Esophagus mucosa (tissue), 1 donor: ENCODE measurements around the gene OASL. TPM values are rescaled to one million over a fixed set of nuclear protein-coding genes. Genes with fewer than 3 reads are reported as not detected.

Source experiments
- ATAC-seq: fragments of 200-7000 bp; cut with Tn5 transposase; one replicate; pipeline ENCODE4 v1.9.1; 2020
- total RNA-seq: library from RNA; stranded (reverse); gene quantifications from one replicate; pipeline ENCODE4 v1.2.4, GENCODE V29; 2023
- donor health status: DM: yes; HTN: yes; CAD: no.

The OASL gene
- total RNA-seq, 1 donor from 2014 or later, result 5.9 TPM

- ATAC-seq, result no peak
These were observed 50.4 kb downstream of the OASL start for GRCh38 chr12:120988658-120989057.

DNA sequence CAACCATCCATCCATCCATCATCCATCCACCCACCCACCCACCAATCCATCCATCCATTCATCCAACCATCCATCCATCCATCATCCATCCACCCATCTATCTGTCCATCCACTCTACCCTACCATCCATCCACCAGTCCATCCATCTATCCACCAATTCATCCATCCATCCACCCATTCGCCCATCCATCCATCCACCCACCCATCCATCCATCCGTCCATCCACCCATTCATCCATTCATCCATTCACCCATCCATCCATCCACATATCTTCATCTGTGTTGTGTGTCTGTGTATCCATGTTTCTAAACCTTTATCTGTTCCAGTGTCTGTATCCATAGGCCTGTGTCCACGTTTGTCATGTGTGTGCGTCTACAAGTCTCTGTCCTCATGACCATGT lies 50.8 kb downstream of the OASL start:
- no peak for ATAC-seq

GRCh38 chr12:120984351-120984898 lies 54.6 kb downstream of the OASL start:
- ATAC-seq, result no peak

DNA sequence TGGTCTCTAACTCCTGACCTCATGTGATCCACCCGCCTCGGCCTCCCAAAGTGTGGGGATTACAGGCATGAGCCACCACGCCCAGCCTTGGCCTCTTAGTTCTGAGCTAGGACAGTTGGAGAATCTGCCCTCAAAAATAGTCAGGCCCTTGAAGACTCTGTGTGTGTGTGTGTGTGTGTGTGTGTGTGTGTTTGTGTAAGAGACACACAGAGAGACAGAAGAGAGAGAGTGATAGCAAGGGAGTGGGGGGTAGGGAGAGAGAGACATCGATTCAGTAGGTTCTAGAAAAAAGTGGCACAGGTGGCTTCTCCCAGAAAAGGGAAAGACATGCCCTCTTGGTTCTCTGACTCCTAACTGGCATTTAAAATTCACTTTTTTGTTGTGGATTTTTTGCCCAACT lies 55.3 kb downstream of the OASL start:
- no peak for ATAC-seq

DNA sequence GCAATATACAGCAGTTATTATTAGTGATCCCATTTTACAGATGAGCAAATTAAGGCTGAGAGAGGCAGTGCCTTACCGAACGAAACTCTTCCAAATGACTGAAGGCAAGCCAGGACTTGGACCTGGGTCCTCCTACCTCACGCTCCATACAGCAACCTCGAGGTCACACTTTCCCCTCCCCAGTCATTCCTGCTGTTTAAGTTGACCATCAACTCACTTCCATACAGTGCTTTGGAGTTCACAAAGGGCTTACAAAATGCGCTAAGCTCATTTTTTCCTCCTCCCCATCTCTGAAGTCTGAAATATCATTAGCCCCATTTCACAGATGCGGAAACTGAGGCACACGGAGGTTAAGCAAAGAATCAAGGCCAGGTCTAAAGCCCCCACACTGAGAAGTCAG lies 56.4 kb downstream of the OASL start:
- ATAC-seq, result no peak

DNA sequence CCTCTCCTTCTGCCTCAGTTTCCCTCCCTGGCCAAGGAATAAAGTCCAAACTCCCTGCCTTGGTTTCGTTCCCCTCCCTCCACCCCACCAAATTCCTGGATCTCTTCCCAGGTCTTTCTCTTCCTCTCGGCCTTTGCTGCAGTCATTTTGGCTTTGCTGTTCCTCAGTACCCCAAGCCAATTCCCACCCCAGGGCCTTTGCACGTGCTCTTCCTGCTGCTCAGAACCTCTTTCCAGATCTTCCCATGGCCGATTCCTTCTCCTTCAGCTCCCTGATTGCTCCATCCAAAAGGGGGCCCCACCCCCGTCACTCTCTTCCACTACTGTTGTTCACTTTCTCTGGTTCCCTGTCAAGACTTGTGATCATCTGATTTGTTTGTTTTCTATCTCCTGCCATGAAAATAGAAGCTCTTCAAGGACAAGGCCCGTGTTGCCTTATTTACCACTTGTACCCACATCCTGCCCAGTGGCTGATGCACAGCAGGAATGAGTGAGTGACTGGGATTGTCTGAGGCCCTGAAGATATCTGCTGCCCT lies 57.6 kb downstream of the OASL start:
- ATAC-seq, result no peak

GRCh38 chr12:120980800-120981368 lies 58.2 kb downstream of the OASL start:
- ATAC-seq, result no peak

DNA sequence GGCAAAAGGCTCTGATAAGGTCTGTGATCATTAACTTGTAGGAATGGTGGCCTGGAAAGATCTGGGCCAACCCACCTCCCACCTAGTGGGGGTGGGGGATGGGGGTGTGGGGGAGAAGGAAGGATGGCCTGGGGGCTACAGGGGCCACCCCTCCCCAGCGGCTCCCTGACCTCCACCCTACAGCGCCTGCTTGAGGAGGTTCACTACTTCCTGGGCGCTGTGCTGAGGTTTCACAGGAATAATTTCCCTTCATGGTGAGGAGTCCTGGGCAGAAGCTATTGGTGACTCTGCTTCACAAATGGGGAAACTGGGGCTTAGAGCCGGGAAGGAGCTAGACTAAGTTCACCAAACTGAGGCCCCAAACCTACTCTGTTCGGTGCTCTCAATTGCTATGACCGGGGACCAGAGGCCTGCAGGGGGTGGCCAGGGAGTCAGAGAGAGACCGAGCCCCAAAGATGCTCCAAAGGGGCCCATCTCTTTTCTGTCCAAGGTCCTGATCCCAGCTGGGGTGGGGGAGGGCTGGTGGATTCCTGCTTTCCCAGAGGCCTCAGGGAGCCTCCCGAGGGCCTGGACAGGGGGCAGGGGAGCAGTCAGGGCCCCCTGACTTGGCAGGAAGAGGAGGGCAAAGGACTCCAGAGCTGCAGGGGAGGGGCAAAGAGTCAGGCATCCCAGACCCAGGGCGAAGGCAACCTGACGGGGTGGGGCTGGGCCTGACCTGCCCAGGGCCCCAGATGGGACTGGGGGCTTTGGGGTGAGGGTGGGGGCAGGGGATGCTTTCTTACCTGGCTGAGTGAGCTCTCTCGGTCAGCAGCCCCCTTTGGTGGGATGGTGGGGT lies 59.0 kb downstream of the OASL start:
- ATAC-seq, result no peak

- ATAC-seq, result peak; percentile 12
These were observed 59.7 kb downstream of the OASL start for GRCh38 chr12:120979220-120979861.

DNA sequence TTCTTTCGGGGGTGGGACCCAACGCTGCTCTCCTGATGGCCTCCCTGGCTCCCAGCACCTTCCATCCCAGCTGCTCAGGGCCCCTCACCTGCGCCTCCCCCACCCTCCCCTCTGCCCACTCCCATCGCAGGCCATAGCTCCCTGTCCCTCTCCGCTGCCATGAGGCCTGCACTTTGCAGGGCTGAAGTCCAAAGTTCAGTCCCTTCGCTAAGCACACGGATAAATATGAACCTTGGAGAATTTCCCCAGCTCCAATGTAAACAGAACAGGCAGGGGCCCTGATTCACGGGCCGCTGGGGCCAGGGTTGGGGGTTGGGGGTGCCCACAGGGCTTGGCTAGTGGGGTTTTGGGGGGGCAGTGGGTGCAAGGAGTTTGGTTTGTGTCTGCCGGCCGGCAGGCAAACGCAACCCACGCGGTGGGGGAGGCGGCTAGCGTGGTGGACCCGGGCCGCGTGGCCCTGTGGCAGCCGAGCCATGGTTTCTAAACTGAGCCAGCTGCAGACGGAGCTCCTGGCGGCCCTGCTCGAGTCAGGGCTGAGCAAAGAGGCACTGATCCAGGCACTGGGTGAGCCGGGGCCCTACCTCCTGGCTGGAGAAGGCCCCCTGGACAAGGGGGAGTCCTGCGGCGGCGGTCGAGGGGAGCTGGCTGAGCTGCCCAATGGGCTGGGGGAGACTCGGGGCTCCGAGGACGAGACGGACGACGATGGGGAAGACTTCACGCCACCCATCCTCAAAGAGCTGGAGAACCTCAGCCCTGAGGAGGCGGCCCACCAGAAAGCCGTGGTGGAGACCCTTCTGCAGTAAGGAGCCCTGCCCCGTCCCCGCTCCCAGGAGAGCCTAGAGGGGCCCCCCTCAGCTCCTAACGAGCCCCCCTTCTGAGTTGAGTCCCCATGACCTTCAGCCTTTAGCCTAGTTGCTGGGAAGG lies 60.5 kb downstream of the OASL start, which contains the start of gene HNF1A:
HNF1A (plus strand) TSS at position 248 of the 924 bp plus-strand sequence; CDS start at position 474, 226 bp downstream.
- peak; percentile 14 for ATAC-seq

- no peak for ATAC-seq
These were observed 61.3 kb downstream of the OASL start for GRCh38 chr12:120977531-120978295.

- no peak for ATAC-seq
These were observed 66.0 kb downstream of the OASL start for GRCh38 chr12:120972870-120973543.

GRCh38 chr12:120971299-120972180 lies 67.5 kb downstream of the OASL start:
- ATAC-seq, result peak; percentile 87

GRCh38 chr12:120970310-120970709 lies 68.7 kb downstream of the OASL start:
- ATAC-seq, result no peak

Other genes with a start within 250 kb of the OASL start
- 85.8 TPM for gene SPPL3, start 134.9 kb downstream of the OASL start, total RNA-seq
- not detected for gene HNF1A, start 60.7 kb downstream of the OASL start, total RNA-seq
- gene C12orf43, start 22.8 kb downstream of the OASL start, total RNA-seq, result 7.9 TPM
- 4.1 TPM for gene P2RX7, start 93.6 kb upstream of the OASL start, total RNA-seq
- gene P2RX4, start 170.9 kb upstream of the OASL start, total RNA-seq, result 5.0 TPM